ENCODE data around the gene SLC15A3. TPM values are rescaled to one million over a fixed set of nuclear protein-coding genes. Genes with fewer than 3 reads are reported as not detected.

SLC15A3 gene
- total RNA-seq, 1 donor from 2014 or later, result 21.5 TPM

DNA sequence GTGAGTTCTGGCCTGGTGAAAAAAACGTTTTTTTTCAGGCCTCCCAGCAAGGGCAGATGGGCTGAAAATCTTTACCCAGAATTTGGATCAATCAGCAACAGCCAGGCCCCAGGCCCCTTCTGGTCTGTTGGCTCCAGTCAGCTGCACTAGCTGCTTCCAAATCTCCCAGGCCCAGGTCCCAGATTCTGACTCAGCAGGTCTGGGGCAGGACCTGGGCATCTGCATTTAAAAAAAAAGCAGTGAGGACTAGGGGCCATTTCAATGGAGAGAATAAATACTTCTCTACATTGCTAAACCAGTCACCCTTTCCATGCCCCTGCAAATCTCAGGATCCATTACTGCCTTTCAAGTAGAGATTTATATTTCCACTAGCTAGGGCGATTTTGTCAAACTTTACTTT is 4.3 kb downstream of the SLC15A3 start:
- DNase-seq (ENCODE audit: extremely low read depth, low read depth, low spot score), result no peak

DNA sequence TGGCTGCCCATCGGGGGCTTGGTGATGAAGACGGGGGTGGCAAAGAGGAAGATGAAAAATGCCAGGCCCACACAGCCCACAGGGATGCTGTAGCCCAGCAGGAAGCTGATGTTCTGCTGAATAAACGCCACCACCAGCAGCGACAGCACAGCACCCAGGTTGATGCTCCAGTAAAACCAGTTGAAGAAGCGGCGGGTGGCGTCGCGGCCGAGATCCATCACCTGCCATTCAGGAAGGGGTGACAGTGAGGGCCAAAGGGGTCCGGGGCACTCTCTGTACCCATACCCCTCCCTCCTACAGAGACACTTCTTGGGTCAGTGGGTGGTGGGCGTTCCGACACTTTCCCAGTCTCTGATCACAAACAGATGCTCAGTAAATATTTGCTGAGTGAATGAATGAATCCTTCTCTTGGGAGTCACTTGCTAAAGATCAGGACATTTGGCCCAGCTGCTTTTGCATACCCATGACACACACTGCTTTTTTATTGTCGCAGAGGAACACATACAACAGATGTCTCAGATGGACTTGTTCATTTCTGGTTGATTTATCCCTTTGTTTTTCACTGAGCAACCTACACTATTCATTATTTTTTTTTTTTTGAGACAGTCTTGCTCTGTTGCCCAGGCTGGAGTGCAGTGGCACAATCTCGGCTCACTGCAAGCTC is 5.2 kb downstream of the SLC15A3 start:
- no peak for DNase-seq (ENCODE audit: extremely low read depth, low read depth, low spot score)

DNA sequence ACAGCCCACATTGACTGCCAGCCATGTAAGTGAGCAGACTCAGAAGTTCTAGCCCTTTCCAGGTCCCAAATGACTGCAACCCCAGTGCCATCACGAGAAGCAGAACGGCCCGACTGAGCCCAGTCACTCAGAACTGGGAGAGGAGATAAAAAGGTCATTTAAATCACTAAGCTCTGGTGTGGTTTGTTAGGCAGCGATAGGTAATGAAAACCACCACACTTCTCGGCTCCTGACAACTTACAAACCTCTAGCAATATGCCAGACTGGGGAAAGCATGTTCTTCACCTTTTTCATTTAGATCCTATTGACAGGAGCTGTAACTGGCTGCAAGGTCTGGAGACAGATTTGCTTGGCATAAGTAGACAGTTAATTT is 6.7 kb downstream of the SLC15A3 start:
- DNase-seq (ENCODE audit: extremely low read depth, low read depth, low spot score), result no peak

DNA sequence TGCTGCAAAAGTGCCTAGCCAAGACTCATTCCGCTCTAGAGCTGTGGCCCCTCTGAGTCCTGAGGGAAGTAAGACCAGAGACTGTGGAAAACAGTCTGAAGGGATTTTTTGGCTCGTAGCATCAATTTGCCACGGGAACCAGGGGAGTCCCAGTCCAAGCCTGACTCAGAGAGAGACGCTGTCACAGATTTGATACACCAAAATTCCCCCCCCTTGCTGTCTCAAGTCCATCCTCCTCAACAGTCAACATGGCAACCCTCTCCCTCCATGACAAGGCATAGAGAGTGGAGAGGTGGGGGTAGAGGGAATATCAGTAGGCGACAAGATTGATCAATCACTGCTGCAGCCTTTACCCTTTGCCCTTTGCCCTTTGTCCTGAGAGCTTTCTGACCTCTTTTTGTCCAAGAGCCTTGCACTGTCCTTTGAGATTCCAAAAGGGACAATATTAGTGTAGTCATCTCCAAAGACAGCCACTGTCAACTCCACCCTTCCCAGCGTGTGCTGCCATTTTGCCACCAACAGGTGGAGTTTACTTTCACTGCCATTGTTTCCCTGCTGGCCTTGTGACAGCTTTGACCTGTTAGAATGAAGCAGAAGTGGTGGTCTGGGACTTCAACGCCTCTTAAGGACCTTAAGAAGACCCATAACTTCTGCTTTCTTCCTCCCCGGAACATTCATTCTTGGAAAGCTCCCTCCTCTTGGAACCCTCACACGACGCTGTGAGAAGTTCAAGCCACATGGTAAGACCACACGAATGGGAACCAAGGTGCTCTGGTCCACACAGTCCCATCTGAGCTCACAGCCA is 7.3 kb downstream of the SLC15A3 start:
- DNase-seq (ENCODE audit: extremely low read depth, low read depth, low spot score), result no peak

DNA sequence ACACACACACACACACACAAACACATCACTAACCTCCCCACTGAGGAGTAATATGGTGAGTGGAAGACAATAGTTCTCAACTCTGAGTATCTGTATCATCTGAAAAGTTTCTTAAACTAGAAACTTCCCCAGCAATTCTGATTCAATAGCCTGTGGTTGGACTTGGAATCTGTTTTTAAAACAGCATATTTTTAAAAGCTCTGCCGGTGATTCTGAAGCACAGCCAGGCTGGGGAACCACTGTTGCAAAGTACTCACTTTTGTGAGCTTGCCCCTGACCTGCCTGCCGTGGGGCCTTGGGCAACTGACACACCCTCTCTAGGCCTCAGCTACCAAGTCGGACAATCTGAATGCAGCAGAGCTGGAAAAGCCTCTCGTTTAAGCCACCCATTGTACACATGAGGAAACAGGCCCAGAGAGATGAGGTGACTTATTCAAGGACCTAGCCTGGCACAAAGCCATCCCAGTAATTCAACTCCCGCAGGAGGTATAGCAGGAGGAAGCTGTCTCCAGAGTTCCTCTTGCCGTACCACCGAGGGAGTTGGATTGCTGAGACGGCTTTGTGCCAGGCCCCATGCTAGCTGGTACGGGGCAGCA is 8.9 kb downstream of the SLC15A3 start:
- DNase-seq (ENCODE audit: extremely low read depth, low read depth, low spot score), result no peak

DNA sequence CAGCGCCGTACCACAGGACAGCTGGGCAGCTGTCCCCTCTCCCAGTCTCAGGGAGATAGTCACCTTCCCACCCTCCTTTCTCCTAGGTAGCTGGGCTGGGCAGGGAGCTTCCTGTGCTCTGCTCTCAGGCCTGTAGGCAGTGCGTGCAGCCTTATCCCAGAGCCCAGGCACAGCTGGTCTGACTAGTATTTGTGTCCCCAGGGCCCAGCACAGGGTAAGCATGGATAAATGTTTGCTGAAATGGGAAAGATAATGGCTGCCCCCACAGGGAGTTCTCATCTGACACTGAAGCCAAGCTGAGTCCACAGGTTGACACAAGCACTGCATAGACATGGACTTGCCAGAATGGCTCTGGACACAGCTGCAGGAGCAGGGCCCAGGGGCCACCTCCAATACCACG is 9.8 kb downstream of the SLC15A3 start:
- no peak for DNase-seq (ENCODE audit: extremely low read depth, low read depth, low spot score)

DNA sequence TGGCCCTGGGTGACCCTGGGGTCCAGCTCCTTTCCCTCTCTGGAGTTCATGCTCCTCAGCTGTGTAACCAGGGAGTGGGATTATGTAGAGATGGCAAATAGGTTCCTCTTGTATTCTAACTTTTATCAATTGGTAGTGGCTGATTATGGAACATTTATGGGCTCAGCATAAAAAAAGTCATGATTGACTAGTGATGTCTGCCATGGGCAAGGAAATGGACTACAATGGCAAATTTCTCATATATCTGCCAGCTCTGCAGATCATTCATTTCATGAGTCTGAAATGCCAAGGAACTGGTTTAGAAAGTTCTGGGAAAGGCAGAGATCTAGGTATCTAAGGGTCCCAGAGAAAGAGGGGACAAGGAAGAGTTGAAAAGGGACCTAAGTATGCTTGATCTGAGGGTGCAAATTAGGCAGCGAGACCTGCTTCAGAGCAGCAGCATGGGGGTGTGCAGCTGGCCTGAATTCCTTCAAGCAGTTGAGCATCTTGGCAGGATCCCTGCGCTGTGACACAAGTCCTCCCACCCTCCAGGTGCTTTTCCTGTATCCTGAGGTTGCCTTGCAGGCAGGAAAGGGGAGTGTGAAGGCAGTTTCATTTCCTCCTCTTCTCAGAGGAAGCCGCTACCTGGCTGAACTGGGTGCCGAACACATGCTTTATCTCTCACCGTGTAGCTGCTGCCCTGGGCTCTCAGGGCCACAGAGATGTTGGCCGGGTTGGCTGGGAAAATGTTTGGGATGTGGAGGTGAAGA is 10.4 kb downstream of the SLC15A3 start:
- no peak for DNase-seq (ENCODE audit: extremely low read depth, low read depth, low spot score)

DNA sequence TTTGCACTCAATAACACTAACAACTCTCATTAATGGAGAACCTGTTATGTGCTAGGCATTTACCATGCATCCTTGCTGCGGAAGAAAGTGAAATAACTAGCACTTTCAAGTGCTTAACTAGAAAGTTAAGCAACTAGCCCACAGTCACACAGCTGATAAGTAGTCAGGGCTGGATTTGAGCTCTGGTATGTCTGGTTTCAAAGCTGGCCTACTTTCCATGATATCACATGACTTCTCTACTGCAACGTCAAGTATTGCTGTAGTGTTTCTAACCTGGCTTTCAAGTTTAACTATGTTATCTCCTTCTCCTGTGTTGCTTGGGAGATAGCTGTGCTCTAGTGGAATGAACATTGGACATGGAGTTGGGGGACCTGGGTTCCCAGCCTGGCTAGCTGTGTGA is 12.1 kb downstream of the SLC15A3 start:
- DNase-seq (ENCODE audit: extremely low read depth, low read depth, low spot score), result no peak

DNA sequence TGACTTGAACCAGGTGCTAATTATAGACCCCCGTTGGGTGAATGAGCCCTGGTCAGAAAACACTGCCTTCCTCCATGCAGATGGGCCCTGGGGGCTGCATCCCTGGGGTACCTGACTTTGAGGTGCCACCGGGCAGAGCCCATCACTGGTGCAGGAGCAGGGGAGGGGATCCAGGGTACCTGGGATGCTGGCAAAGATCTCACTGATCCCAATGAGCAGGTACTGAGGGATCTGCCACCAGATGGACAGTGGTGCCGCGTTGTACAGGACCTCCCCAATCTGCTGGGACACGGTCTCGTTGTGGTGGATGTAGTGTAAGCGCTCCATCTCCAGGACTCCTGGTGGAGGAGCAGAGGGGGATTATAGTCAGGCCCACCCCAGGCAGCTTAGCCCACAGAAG is 12.7 kb downstream of the SLC15A3 start:
- no peak for DNase-seq (ENCODE audit: extremely low read depth, low read depth, low spot score)

DNA sequence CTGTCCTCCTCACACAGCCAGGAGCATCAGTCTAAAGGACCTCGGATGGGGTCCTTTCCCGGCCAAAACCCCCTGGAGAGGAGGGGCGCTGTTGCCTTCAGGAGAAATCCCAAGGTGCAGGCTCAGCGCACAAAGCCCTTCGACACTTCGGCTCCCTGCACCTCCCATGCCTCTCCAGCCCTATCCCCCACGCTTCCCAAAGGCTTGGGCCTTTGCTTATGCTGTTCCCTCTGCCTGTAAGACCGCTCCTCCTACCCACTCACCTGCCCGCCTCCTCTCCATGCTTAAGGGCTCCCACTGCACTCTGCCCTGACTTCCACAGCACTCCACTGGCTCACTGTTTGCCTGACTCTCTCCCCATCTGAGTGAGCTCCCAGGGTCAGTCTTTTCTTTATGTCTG is 13.5 kb downstream of the SLC15A3 start:
- DNase-seq (ENCODE audit: extremely low read depth, low read depth, low spot score), result no peak

DNA sequence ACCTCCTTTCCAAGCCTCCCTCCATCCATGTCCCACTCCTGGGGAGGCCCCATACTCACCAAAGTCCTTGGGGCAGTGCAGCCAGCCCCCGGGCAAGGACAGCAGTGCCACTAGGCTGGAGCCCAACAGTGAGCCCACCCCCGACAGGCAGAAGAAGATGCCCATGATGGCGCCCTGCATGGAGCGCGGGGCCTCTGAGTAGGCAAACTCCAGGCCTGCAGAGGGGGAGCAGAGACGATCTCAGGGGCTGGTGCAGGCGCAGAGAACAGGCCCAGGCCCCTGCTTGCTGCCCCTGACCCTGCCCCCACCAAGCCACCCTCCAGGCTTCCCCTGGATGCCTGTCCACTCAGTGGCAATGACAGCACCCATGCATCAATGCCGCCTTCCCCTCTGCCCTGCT is 14.2 kb downstream of the SLC15A3 start:
- no peak for DNase-seq (ENCODE audit: extremely low read depth, low read depth, low spot score)

DNA sequence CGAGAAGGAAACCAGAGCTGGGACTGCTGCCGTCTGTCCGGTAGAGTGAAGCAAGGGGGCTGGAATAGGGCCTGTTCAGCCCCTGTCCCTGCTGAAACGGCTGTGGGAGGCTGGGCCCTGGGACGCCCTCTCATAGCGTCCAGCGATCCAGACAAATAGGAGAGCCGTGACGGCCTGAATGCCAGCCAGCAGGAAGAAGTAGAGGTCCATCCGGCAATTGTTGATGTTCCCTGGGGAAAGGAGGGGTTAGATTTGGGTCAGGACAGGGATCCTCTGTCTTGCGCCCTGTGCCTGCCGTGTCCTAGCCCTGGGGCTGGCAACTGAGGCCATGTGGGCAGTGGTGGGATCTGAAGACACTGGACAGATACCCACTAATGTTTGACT is 14.8 kb downstream of the SLC15A3 start:
- DNase-seq (ENCODE audit: extremely low read depth, low read depth, low spot score), result no peak

DNA sequence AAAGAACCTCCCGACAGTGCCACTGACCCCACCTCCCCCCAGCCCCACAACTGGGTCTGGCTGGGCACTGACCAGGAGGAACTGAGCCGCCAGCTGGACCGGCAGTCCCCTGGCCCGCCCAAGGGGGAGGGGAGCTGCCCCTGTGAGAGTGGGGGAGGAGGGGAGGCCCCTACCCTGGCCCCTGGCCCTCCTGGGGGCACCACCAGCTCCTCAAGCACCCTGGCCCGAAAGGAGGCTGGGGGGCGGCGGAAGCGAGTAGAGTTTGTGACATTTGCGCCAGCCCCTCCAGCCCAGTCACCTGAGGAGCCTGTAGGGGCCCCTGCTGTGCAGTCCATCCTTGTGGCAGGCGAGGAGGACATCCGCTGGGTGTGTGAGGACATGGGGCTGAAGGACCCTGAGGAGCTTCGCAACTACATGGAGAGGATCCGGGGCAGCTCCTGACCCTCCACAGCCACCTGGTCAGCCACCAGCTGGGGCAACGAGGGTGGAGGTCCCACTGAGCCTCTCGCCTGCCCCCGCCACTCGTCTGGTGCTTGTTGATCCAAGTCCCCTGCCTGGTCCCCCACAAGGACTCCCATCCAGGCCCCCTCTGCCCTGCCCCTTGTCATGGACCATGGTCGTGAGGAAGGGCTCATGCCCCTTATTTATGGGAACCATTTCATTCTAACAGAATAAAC is 15.4 kb downstream of the SLC15A3 start:
- DNase-seq (ENCODE audit: extremely low read depth, low read depth, low spot score), result no peak

DNA sequence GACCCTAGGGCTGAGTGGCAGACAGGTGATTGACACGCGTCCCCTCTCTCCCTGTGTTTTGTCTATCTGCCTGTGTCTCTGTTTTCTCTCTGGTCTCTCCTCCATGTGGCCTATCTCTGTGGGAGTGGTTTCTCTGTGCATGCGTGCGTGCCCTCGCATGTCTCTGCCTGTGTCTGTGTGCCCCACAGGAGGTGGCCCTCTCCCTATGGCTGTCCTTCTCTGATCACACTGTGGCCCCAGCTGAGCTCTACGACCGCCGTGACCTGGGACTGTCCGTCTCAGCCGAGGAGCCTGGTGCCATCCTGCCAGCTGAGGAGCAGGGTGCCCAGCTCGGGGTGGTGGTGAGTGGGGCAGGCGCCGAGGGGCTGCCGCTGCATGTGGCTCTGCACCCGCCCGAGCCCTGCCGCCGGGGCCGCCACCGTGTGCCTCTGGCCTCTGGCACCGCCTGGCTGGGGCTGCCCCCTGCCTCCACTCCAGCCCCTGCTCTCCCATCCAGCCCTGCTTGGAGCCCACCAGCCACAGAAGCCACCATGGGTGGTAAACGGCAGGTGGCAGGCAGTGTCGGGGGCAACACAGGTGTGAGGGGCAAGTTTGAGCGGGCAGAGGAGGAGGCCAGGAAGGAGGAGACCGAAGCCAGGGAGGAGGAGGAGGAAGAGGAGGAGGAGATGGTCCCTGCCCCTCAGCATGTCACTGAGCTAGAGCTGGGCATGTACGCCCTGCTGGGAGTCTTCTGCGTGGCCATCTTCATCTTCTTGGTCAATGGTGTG is 16.1 kb downstream of the SLC15A3 start:
- DNase-seq (ENCODE audit: extremely low read depth, low read depth, low spot score), result no peak

DNA sequence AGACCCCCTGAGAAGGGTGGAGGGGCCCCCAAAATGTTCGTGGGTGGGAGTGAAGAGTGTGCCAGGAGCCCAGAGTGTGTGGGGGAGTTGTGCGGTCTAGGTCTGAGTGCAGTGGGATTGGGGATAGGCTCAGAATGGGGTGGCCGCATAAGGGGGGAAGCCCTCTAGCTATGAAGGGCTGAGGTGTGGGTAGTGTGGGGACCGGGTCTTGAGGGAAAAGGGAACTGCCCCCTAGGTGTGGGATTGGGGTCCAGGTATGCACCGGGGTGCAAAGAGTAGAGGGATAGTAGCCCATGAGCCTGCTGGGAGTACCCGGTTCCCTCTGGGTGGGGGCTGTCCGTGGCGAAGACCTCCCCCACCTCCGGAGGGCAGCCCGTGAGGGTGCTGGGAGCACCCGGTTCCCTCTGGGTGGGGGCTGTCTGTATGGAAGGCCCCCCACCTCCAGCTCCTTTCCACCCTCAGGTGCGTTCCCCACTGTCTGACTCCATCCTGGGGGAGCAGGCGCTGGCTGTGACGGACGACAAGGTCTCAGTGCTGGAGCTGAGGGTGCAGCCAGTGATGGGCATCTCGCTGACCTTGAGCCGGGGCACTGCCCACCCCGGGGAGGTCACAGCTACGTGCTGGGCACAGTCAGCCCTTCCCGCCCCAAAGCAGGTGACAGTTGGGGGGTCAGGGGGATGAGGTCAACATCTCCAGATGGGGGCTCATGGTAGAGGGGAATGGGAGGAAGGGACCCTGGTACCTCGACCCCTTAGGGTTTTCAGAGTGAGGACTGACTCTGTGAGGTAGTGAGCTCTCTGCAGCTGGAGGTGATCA is 17.0 kb downstream of the SLC15A3 start:
- no peak for DNase-seq (ENCODE audit: extremely low read depth, low read depth, low spot score)

DNA sequence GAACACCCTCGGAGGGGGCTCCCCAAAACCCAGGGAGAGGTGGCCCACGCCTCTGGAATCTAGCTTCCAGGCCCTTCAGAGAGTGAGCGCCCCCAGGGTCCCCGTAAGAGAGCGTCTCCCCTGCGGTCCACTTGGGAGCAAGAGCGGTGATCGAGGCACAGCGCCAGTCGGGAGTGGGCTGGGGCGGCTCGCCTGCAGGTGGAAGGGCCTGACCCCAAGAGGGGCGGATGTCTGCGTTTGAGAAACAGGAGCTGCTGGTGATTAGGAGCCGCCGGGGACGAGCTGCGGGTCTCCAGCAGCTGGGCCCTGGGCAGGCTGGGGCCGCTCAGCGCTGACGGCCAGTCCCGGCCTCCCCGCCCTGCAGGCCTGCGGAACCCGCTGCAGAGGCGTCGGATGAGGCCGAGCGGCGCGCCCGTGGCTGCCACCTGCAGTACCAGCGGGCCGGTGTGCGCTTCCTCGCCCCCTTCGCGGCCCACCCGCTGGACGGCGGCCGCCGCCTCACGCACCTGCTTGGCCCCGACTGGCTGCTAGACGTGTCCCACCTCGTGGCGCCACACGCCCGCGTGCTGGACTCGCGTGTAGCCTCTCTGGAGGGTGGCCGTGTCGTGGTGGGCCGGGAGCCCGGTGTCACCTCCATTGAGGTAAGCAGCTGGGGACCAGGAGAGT is 17.7 kb downstream of the SLC15A3 start:
- no peak for DNase-seq (ENCODE audit: extremely low read depth, low read depth, low spot score)

DNA sequence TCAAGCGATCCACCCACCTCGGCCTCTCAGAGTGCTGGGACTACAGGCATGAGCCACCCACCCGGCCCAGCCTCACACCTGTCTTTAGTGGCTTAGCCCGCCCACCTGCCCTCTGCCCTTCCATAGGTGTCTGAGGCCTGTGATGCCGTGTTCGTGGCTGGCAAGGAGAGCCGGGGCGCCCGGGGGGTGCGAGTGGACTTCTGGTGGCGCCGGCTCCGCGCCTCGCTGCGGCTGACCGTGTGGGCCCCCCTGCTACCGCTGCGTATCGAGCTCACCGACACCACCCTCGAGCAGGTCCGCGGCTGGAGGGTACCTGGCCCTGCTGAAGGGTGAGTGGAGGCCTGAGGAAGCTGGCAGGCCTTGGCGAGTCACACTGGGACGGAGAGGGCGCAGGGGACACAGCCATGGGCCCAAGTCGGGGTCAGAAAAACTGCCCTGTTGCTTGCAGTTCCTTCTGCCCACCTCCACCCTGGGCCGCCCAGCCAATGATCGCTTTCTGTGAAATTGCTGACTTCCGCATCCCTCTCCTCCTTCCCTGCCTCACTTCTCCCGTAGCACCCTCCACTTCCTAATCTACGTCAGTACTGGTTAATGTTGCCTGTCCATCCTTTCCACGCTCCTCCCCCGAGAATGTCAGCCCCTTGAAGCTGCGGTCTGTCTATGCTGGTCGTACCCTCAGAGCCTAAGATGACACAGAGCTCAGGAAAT is 18.4 kb downstream of the SLC15A3 start:
- no peak for DNase-seq (ENCODE audit: extremely low read depth, low read depth, low spot score)

All from glomerular endothelial cell (primary cell).